C4-2B (cell line): ENCODE results near the gene RBMS3.

Experiments used
- CTCF ChIP-seq: fragments of 450-650 bp; conservative IDR thresholded peaks from 2 replicates; pipeline ENCODE4 v1.5.1; 2017; ENCODE audit warnings: mild to moderate bottlenecking
- ZFX ChIP-seq: fragments of 450-650 bp; IDR thresholded peaks from 2 replicates; pipeline ENCODE4 v1.6.1; 2017

- TF ChIP-seq CTCF (no peak), ZFX (no peak)
Observed at GRCh38 chr3:29597376-29598008, 316.6 kb downstream of the RBMS3 start.
